Measurements from ENCODE around the gene CFAP57. TPM values are rescaled to one million over a fixed set of nuclear protein-coding genes. Genes with fewer than 3 reads are reported as not detected.

The CFAP57 gene
- polyA plus RNA-seq, 1 donor from 2014 or later: 0.17 TPM

DNA sequence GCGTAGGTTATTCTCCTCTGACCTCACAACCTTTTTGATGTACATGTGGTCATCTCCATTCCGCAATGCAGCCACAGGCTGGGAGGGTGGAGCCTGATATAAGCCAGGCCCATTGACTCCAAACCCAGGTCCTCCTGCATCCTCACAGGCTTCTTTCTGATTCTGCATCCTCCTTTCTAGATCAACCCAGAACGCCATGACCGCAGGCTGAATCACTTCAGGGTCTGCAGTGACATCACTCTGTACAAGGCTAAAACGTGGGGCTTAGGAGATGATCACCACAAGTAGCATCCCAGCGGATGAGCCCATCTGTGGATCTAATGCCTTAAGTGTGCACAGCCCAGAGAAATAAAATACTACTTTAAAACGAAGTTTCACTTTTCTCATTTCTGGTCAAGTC is 16.1 kb upstream of the CFAP57 start:
- H3K27me3 ChIP-seq (ENCODE audit: insufficient read depth, low read depth, low read length): no peaks in the 10 kb centered on the region
- H4K20me1 ChIP-seq (ENCODE audit: insufficient read depth): no peaks in the 10 kb centered on the region
- no peak overlapping the region for H3K4me2 ChIP-seq (ENCODE audit: low read length)
- no peaks in the 10 kb centered on the region for H3K9me3 ChIP-seq (ENCODE audit: low read length)
- H3K79me2 ChIP-seq (replicated peaks; ENCODE audit: insufficient read depth, low read length): no peaks in the 10 kb centered on the region
- H3K27ac ChIP-seq (ENCODE audit: low read length): no peak overlapping the region
- H3K9me2 ChIP-seq (ENCODE audit: insufficient read depth, low read length): no peaks in the 10 kb centered on the region
- no peaks in the 10 kb centered on the region for H3F3A ChIP-seq (ENCODE audit: insufficient read depth, low read length, poor library complexity, severe bottlenecking)
- H3K9ac ChIP-seq (ENCODE audit: low read length): no peak overlapping the region
- no peak overlapping the region for H2AFZ ChIP-seq (ENCODE audit: low read depth, low read length)
- no peaks in the 10 kb centered on the region for H3K36me3 ChIP-seq (ENCODE audit: insufficient read depth, low read length)
- no peak for TF ChIP-seq MXI1 (conservative IDR thresholded peaks at IDR 0.05; ENCODE audit: poor library complexity, severe bottlenecking)
- TF ChIP-seq TAF1 (IDR thresholded peaks at IDR 0.05; ENCODE audit: low read depth): no peak
- TF ChIP-seq, protein P1, sequence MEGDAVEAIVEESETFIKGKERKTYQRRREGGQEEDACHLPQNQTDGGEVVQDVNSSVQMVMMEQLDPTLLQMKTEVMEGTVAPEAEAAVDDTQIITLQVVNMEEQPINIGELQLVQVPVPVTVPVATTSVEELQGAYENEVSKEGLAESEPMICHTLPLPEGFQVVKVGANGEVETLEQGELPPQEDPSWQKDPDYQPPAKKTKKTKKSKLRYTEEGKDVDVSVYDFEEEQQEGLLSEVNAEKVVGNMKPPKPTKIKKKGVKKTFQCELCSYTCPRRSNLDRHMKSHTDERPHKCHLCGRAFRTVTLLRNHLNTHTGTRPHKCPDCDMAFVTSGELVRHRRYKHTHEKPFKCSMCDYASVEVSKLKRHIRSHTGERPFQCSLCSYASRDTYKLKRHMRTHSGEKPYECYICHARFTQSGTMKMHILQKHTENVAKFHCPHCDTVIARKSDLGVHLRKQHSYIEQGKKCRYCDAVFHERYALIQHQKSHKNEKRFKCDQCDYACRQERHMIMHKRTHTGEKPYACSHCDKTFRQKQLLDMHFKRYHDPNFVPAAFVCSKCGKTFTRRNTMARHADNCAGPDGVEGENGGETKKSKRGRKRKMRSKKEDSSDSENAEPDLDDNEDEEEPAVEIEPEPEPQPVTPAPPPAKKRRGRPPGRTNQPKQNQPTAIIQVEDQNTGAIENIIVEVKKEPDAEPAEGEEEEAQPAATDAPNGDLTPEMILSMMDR (IDR thresholded peaks at IDR 0.05; ENCODE audit: poor library complexity, severe bottlenecking): no peak
- no peak for TF ChIP-seq POLR2AphosphoS5 (IDR thresholded peaks at IDR 0.05)
- H3K4me3 ChIP-seq (ENCODE audit: low read length): no peak overlapping the region

DNA sequence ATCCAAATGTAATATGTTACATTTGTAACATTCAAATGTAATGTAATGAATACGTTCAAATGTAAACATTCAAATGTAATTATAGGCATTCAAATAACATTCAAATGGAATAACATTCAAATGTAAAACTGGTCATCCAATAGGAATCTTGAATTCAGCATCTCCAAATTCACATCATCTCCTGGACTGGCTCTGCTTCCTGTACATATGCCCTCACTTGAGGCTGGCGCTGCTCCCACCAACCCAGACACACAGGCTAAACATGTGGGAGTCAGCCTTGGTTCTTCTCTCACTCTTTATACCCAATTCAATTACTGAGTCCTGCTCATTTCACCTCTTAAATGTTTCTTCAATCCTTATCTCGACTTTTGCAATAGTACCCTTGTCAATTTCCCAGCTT is 7.0 kb upstream of the CFAP57 start:
- Histone ChIP-seq H3K79me2 (replicated peaks; ENCODE audit: insufficient read depth, low read length) (no peaks in the 10 kb centered on the region), H3K9me3 (ENCODE audit: low read length) (no peaks in the 10 kb centered on the region), H3K4me2 (ENCODE audit: low read length) (no peak overlapping the region), H3K4me3 (ENCODE audit: low read length) (no peak overlapping the region), H3F3A (ENCODE audit: insufficient read depth, low read length, poor library complexity, severe bottlenecking) (no peaks in the 10 kb centered on the region), H3K36me3 (ENCODE audit: insufficient read depth, low read length) (no peaks in the 10 kb centered on the region), H3K27me3 (ENCODE audit: insufficient read depth, low read depth, low read length) (no peaks in the 10 kb centered on the region), H4K20me1 (ENCODE audit: insufficient read depth) (no peaks in the 10 kb centered on the region), H3K9ac (ENCODE audit: low read length) (no peak overlapping the region), H3K9me2 (ENCODE audit: insufficient read depth, low read length) (no peaks in the 10 kb centered on the region), H2AFZ (ENCODE audit: low read depth, low read length) (no peak overlapping the region), H3K27ac (ENCODE audit: low read length) (no peak overlapping the region)
- TF ChIP-seq TAF1 (IDR thresholded peaks at IDR 0.05; ENCODE audit: low read depth) (no peak), POLR2AphosphoS5 (IDR thresholded peaks at IDR 0.05) (no peak), RAD21 (conservative IDR thresholded peaks at IDR 0.05) (no peak), MXI1 (conservative IDR thresholded peaks at IDR 0.05; ENCODE audit: poor library complexity, severe bottlenecking) (no peak), EP300 (conservative IDR thresholded peaks at IDR 0.05; ENCODE audit: poor library complexity, severe bottlenecking) (no peak), SMC3 (conservative IDR thresholded peaks at IDR 0.05; ENCODE audit: poor library complexity) (no peak), EZH2 (IDR thresholded peaks at IDR 0.05; ENCODE audit: borderline replicate concordance, insufficient read depth, low read length, poor library complexity, severe bottlenecking) (no peak)
- TF ChIP-seq, protein P1 (IDR thresholded peaks at IDR 0.05; ENCODE audit: poor library complexity, severe bottlenecking): no peak
- TF ChIP-seq, protein P2, sequence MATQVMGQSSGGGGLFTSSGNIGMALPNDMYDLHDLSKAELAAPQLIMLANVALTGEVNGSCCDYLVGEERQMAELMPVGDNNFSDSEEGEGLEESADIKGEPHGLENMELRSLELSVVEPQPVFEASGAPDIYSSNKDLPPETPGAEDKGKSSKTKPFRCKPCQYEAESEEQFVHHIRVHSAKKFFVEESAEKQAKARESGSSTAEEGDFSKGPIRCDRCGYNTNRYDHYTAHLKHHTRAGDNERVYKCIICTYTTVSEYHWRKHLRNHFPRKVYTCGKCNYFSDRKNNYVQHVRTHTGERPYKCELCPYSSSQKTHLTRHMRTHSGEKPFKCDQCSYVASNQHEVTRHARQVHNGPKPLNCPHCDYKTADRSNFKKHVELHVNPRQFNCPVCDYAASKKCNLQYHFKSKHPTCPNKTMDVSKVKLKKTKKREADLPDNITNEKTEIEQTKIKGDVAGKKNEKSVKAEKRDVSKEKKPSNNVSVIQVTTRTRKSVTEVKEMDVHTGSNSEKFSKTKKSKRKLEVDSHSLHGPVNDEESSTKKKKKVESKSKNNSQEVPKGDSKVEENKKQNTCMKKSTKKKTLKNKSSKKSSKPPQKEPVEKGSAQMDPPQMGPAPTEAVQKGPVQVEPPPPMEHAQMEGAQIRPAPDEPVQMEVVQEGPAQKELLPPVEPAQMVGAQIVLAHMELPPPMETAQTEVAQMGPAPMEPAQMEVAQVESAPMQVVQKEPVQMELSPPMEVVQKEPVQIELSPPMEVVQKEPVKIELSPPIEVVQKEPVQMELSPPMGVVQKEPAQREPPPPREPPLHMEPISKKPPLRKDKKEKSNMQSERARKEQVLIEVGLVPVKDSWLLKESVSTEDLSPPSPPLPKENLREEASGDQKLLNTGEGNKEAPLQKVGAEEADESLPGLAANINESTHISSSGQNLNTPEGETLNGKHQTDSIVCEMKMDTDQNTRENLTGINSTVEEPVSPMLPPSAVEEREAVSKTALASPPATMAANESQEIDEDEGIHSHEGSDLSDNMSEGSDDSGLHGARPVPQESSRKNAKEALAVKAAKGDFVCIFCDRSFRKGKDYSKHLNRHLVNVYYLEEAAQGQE (IDR thresholded peaks at IDR 0.05; ENCODE audit: borderline replicate concordance): no peak

Data from neural cell (in vitro differentiated cells).